Measurements from ENCODE around the gene CAMSAP2. TPM values are rescaled to one million over a fixed set of nuclear protein-coding genes. Genes with fewer than 3 reads are reported as not detected.
A peak's percentile ranks its signal among the peaks of the same experiment; 100 is the strongest.

CAMSAP2 gene
- total and polyA plus RNA-seq, 2 of the 4 experiments (the other 2 are of a cell fraction), result 8.3 to 29.4 TPM

DNA sequence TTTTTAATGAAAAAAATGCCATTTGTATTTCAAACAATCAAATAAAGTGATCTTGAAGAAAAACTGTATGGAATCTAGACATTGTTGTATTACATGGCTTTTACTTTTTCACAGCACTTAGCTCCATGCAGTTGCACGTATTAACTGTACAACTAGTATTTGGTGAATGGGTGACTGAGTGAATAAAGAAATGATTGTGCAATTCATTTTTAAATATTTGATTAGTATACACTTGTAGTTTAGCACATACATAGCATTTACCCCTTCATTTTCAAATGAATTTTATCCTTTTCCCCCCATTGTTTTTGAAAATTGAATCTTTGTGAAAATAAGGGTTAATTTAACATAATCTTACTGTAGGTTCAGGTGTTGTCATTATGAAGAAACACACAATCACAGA lies 79.6 kb downstream of the CAMSAP2 start:
- H3K4me1 ChIP-seq (ENCODE audit: control insufficient read depth, insufficient read depth, low read length), result no peaks in the 10 kb centered on the region; the same call in 1 of the 2 replicates
- POLR2A ChIA-PET (ENCODE audit: unreplicated experiment), result no interaction called here
- no peak overlapping the region for H3K4me3 ChIP-seq (ENCODE audit: insufficient read depth, low read depth, low read length)
- H3K36me3 ChIP-seq (ENCODE audit: control insufficient read depth, insufficient read depth, low read length), result peaks cover 3% of the 10 kb centered on the region; the same call in 1 of the 2 replicates
- no peak overlapping the region for H2BK20ac ChIP-seq (ENCODE audit: low read depth, low read length)
- no peak overlapping the region for H2AFZ ChIP-seq (replicated peaks; ENCODE audit: low read length, poor library complexity)
- intact Hi-C loops (cut with micrococcal nuclease), result no loop called here
- no peak overlapping the region for H4K5ac ChIP-seq (ENCODE audit: low read depth, low read length)
- H3K9ac ChIP-seq (ENCODE audit: low read depth, low read length), result no peak overlapping the region
- no peaks in the 10 kb centered on the region for H3K9me3 ChIP-seq (ENCODE audit: control insufficient read depth, insufficient read depth, low read length)
- in situ Hi-C loops (cut with MboI; ENCODE audit: low sequenced_read_pairs), result no loop called here
- DNase-seq, result no peak
- WGBS, 2 experiments (ENCODE audit: extremely low coverage in 2 of 2, insufficient read length in 1 of 2), result no CpG with 5 or more reads among the region's 1 CpG
- no peak overlapping the region for H3K4me2 ChIP-seq (ENCODE audit: low read depth, low read length)
- TF ChIP-seq, protein P1, sequence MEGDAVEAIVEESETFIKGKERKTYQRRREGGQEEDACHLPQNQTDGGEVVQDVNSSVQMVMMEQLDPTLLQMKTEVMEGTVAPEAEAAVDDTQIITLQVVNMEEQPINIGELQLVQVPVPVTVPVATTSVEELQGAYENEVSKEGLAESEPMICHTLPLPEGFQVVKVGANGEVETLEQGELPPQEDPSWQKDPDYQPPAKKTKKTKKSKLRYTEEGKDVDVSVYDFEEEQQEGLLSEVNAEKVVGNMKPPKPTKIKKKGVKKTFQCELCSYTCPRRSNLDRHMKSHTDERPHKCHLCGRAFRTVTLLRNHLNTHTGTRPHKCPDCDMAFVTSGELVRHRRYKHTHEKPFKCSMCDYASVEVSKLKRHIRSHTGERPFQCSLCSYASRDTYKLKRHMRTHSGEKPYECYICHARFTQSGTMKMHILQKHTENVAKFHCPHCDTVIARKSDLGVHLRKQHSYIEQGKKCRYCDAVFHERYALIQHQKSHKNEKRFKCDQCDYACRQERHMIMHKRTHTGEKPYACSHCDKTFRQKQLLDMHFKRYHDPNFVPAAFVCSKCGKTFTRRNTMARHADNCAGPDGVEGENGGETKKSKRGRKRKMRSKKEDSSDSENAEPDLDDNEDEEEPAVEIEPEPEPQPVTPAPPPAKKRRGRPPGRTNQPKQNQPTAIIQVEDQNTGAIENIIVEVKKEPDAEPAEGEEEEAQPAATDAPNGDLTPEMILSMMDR (conservative IDR thresholded peaks at IDR 0.05; ENCODE audit: low read depth, low read length), result no peak
- TF ChIP-seq CEBPB (IDR thresholded peaks at IDR 0.05; ENCODE audit: low read depth, low read length) (peak; percentile 54), RCOR1 (IDR thresholded peaks at IDR 0.05; ENCODE audit: insufficient replicate concordance, low read length) (no peak), RAD21 (IDR thresholded peaks at IDR 0.05; ENCODE audit: low read length) (no peak), MAFK (IDR thresholded peaks at IDR 0.05; ENCODE audit: low read depth, low read length) (no peak), SMC3 (IDR thresholded peaks at IDR 0.05; ENCODE audit: low read depth, low read length) (no peak), RFX5 (IDR thresholded peaks at IDR 0.05; ENCODE audit: low read depth, low read length) (no peak), FOS (IDR thresholded peaks at IDR 0.05; ENCODE audit: low read depth, low read length) (no peak)
- H3K79me1 ChIP-seq (ENCODE audit: low read depth in 1 of 2, low read length in 2 of 2), result peaks cover 11 to 37% of the 10 kb centered on the region in 2 experiments
- H2AK9ac ChIP-seq (replicated peaks; ENCODE audit: low read depth, low read length, poor library complexity), result no peak overlapping the region
- no peaks in the 10 kb centered on the region; the same call in 1 of the 2 replicates for H4K20me1 ChIP-seq (ENCODE audit: insufficient read depth, low read length)
- no peak overlapping the region for H3K14ac ChIP-seq (replicated peaks; ENCODE audit: low read depth, low read length)
- H3K18ac ChIP-seq (ENCODE audit: low read depth, low read length), result no peak overlapping the region
- H3K9me1 ChIP-seq (ENCODE audit: insufficient read depth, low read length), result 0 out of 2 replicates have a peak, but pooled peaks cover 2% of the 10 kb centered on the region
- no peak overlapping the region for H4K8ac ChIP-seq (ENCODE audit: low read depth in 2 of 2, low read length in 2 of 2)
- no peak overlapping the region for H3K23ac ChIP-seq (ENCODE audit: low read depth, low read length)
- no peak overlapping the region for H2BK5ac ChIP-seq (ENCODE audit: low read depth, low read length, poor library complexity, severe bottlenecking)
- CTCF ChIA-PET, result no interaction called here
- no peak overlapping the region for H2AK5ac ChIP-seq (ENCODE audit: low read depth, low read length)
- H3K27me3 ChIP-seq (ENCODE audit: control insufficient read depth, insufficient read depth, low read length), result no peaks in the 10 kb centered on the region
- H3K27ac ChIP-seq (ENCODE audit: insufficient read depth, low read length), result no peak overlapping the region
- BruUV-seq (replicated peaks), result no TSS peak
- H4K91ac ChIP-seq (ENCODE audit: insufficient read depth, low read depth, low read length), result no peak overlapping the region
- dilution Hi-C loops (cut with HindIII; ENCODE audit: low sequenced_read_pairs, unreplicated experiment), result no loop called here
- ATAC-seq (ENCODE audit: low read depth), result no peak
- no peak overlapping the region for H2BK15ac ChIP-seq (ENCODE audit: low read depth, low read length)
- no peak overlapping the region for H3K56ac ChIP-seq (ENCODE audit: extremely low read depth, insufficient read depth, low read length)
- H2BK120ac ChIP-seq (ENCODE audit: low read depth, low read length), result no peak overlapping the region
- no peak overlapping the region for H3K4ac ChIP-seq (ENCODE audit: low read depth, low read length)

All from IMR-90 (cell line).